Ovary (tissue), 3 donors: ENCODE results near the gene SH3PXD2B.

Source experiments
- POLR2A ChIP-seq: fragments of 450-650 bp; IDR thresholded peaks from one replicate; pipeline ENCODE4 v1.6.1; 2017; ENCODE audit warnings: antibody characterized with exemption, mild to moderate bottlenecking, moderate library complexity
- TF ChIP-seq, protein P1 (sequence below), 3 donors: fragments of 450-650 bp in 2 of 3; fragments of 200-600 bp in 1 of 3; IDR thresholded peaks; one replicate each; pipeline versions ENCODE4 v1.5.1 to v1.8.0; 2016 to 2022; ENCODE audit warnings: antibody characterized with exemption in 3 of 3, mild to moderate bottlenecking in 1 of 3
- donor health status: DM: no; HTN: no; CAD: no.

DNA sequence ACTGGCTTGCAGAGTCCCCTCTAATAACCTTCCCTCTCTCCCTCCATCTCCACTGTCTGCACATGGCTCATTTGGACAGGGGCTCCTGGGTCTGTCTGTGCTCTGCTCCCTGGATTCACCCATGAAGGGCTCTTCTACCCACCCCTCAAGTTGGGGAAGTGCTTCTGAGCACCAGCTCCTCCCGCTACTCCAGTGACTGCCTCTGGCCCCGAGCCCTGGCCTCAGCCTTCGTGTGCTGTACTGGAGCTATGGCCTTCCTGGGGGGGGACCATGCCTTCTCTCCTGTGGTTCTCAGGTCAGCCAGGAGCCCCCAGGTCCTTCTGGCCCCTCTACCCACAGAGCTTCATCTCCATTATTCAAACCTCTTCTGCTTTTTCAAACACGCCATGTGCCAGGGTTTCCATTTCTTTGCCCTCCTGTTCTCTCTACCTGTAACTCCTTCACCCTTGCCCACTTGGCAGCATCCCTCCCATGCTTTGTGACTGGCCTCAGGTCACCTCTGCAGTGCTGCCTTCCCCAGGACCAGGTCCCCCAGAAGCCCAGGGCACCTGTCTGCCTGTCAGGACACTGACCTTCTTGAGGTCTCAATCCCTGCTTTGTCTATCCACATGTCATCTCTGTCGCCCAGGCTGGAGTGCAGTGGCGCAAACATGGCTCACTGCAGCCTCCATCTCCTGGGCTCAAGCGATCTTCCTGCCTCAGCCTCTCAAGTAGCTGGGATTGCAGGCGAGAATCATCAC, 9.5 kb downstream of the SH3PXD2B start:
- TF ChIP-seq, protein P1, sequence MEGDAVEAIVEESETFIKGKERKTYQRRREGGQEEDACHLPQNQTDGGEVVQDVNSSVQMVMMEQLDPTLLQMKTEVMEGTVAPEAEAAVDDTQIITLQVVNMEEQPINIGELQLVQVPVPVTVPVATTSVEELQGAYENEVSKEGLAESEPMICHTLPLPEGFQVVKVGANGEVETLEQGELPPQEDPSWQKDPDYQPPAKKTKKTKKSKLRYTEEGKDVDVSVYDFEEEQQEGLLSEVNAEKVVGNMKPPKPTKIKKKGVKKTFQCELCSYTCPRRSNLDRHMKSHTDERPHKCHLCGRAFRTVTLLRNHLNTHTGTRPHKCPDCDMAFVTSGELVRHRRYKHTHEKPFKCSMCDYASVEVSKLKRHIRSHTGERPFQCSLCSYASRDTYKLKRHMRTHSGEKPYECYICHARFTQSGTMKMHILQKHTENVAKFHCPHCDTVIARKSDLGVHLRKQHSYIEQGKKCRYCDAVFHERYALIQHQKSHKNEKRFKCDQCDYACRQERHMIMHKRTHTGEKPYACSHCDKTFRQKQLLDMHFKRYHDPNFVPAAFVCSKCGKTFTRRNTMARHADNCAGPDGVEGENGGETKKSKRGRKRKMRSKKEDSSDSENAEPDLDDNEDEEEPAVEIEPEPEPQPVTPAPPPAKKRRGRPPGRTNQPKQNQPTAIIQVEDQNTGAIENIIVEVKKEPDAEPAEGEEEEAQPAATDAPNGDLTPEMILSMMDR (IDR thresholded peaks at IDR 0.05) = no peak
- no peak for TF ChIP-seq POLR2A
